Activated CD4-positive, CD25-positive, alpha-beta regulatory T cell treated with anti-CD3 and anti-CD28 coated beads, Interleukin-2, amount 50 U/mL, for 24 hours (primary cell): ENCODE data around the gene PRAMEF25.
"Not testable (repeated sequence)": the region's sequence is repeated elsewhere in the genome, so short reads cannot be mapped to it uniquely, and the experiment has no call there.

Experiments used
- ATAC-seq, 2 donors: fragments of 150-1000 bp; cut with Tn5 transposase; one replicate each; pipeline ENCODE4 v1.10.0; 2021; ENCODE audit warnings: mild to moderate bottlenecking in 1 of 2, moderate library complexity in 1 of 2

PRAMEF25 gene

DNA sequence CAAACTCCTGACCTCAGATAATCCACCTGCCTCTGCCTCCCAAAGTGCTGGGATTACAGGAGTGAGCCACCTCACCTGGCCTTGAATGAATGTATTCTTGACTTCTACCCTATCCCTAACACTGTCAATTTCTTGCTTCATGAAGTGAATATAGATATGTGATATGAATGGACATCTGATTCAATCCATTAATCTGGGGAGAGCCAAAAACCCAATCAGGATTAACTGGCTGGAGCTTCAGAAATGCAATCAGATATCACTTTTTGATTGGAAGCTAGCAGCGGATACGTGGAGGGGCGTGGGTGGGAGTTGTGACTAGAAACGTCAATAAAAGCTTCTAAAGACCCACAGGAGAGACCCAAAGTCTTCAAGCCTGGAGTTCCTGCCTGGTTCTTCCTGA is at the start of gene PRAMEF25:
Gene PRAMEF25, plus strand, starts transcription at position 301 of the 400 bp plus-strand sequence. CDS start 2,920 bp downstream, outside the sequence.
- not testable (repeated sequence) for ATAC-seq

DNA sequence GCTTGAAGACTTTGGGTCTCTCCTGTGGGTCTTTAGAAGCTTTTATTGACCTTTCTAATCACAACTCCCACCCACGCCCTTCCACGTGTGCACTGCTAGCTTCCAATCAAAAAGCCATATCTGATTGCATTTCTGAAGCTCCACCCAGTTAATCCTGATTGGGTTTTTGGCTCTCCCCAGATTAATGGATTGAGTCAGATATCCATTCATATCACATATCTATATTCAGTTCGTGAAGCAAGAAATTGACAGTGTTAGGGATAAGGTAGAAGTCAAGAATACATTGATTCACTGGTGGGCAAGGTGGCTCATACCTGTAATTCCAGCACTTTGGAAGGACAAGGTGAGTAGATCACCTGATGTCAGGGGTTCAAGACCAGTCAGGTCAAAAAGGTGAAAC is 14.1 kb upstream of the PRAMEF25 start, which contains the start of gene PRAMEF27:
Gene PRAMEF27, minus strand, starts transcription at position 101 of the 400 bp plus-strand sequence. CDS start 2,916 bp downstream, outside the sequence.
- ATAC-seq = not testable (repeated sequence)

DNA sequence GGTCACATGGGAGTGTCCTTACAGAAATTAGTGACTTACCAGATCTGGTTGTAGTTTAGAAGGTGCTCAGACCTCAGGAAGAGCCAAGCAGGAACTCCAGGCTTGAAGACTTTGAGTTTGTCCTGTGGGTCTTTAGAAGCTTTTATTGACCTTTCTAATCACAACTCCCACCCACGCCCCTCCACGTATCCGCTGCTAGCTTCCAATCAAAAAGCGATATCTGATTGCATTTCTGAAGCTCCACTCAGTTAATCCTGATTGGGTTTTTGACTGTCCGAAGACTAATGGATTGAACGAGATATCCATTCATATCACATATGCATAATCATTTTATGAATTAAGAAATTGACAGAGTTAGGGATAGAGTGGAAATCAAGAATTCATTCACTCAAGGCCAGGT is 46.2 kb downstream of the PRAMEF25 start, which contains the start of gene HNRNPCL2:
Gene HNRNPCL2, minus strand, starts transcription at position 101 of the 400 bp plus-strand sequence. CDS start 454 bp downstream, outside the sequence.
- not testable (repeated sequence) for ATAC-seq
